ENCODE results near the gene IFT81.
"Not testable (repeated sequence)": the region's sequence is repeated elsewhere in the genome, so short reads cannot be mapped to it uniquely, and the experiment has no call there.

Gene IFT81

DNA sequence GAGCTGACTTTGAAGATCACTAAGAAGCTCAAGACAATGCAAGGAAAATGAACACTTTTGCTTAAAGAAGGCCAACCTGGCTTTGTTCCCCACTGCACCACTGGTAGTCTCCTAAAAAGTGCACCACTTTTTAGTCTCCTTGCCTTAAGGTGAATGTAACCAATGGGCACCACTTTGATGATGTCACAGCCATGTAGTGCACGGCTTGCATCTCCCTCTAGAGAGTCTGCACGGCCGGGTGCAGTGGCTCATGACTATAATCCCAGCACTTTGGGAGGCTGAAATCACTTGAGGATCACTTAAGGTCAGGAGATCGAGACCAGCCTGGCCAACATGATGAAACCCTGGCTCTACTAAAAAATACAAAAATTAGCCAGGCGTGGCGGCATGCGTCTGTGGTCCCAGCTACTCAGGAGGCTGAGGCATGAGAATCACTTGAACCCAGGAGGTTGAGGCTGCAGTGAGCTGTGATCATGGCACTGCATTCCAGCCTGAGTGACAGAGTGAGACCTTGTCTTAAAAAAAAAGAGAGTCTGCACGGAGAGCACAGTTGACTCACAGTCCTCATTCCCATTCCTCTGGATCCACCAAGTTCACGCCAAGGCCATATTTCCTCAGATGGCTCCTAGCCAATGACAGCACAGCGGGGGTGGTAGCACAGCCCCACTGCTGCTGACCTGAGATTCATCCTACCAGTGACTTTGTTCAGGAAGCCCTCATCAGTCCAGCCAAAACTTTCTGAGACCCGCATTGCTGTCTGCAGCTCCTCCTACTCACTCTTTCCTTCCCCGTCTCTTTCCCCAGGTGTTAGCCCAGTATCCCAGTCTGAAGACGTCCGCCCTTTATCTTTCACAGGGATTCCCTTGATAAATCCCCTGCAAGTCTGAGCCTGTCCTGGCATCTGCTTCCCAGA lies 16.5 kb upstream of the IFT81 start:
- DNase-seq, result no peak

DNA sequence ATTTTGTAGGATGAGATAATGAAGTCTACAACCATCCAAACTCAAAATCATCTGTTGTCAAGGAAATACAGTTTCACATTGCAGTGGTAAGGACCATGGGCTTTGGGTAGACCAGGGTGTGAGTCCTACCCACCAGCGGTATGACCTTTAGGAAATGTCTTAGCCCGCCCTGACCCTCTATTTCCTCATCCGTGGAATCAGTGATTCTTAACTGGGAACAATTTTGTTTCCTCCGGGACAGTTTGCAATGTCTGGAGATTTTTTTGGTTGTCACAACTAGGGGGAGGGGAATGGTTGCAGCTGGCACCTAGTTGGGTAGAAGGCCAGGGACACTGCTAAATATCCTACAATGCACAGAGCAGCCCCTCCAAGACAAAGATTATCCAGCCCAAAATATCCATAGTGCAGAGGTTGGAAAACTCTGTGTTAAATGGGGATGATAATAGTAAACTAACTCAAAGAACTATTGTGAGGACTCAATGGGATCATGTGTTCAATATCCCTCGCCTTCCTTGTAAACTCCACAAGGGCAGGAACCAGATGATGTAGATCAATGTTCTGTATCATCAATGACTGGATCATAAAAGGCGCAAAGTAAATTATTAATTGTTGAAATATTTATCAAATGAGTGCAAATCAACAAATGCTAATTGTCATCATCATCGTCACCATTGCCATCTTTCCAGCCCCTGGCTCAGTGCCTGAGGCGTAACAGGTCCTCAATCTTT lies 15.7 kb upstream of the IFT81 start:
- no peak for DNase-seq

- DNase-seq, result peak in 4 of 51 donors; percentile 12 to 42 (median 30)
Measured at GRCh38 chr12:110109037-110109836, 14.9 kb upstream of the IFT81 start.

DNA sequence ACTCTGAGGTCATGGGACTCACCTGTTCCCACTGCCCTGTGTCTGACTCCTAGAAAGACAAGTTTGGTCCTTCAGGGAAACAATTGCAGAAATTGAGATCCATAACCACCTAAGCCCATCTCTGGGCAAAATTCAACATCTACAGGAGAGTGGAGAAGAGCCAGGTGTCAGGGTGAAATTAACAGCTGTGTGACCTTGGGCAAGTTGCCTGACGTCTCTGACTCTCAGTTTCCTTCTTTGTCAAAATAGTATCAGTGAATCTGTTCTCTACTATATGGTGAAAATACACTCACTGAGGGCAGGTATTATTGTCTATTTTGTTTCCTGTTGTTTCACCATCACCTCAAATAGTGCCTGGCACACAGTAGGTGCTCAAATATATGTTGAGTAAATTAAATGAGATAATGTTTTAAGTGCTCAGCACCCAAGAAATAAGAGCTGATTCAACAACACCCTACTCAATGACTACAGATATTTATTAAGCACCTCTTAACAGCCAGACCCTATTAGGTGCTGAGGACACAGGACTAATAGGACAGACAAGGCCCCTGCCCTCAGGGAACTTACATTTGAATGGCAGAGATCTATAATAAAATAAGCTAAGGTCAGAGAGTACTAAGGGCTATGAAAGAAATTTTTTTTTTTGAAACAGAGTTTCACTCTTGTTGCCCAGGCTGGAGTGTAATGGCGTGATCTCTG lies 14.2 kb upstream of the IFT81 start:
- DNase-seq, result no peak

DNA sequence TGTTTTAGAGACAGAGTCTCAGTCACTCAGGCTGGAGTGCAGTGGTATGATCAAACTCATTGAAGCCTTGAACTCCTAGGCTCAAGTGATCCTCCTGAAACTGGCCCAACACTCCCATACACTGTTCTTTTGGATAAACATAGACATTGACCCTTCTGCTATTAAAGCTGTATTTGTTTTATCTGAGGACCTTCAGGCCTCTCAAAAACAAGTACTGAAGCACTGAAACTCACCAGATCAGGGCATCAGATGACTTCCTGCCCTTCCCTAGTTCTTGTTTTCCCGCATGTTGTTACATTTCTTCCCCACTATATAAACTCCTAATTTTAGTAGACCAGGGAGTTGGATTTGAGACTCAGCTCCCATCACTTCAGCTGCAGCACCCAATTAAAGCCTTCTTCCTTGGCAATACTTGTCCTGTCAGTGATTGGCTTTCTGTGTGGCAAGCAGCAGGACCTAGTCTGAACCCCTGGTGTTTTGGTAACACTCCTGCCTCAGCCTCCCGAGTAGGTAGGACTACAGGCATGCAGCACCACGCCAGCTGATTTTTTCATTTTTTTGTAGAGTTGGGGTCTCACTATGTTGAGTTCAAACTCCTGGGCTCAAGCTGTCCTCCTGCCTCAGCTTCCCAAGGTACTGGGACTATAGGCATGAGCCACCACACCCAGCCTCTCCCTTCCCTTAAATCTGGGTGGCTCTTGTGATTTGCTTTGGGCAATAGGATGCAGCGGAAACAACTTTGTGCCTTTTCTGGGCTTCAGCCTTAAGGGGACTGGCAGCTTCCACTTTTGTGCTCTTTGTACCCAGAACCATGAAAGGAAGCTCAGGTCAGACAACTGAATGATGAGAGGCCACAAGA lies 12.5 kb upstream of the IFT81 start:
- no peak for DNase-seq

GRCh38 chr12:110112335-110112660 lies 11.9 kb upstream of the IFT81 start:
- no peak for DNase-seq

DNA sequence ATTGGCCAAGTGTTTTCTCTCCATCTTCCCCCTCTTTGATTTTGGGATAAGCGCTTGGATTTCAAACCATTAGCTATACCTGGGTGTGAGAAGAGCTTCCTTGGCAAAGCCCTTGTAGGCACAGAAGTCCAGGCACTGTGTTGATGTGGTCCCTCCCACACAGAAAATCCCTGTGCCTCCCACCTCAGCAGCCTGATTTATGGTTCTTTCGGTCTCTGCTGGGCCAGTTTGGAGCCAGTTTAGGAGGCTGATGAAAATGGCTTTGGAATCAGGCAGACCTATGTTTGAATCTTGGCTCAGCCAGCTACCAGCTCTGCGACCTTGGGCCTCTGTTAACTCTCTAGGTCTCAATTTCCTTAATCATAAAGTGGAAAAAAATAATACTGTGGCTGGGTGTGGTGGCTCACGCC lies 9.6 kb upstream of the IFT81 start:
- DNase-seq, result no peak

GRCh38 chr12:110115675-110116074 lies 8.5 kb upstream of the IFT81 start:
- no peak for DNase-seq

- no peak for DNase-seq
Measured at GRCh38 chr12:110116623-110117022, 7.5 kb upstream of the IFT81 start.

DNA sequence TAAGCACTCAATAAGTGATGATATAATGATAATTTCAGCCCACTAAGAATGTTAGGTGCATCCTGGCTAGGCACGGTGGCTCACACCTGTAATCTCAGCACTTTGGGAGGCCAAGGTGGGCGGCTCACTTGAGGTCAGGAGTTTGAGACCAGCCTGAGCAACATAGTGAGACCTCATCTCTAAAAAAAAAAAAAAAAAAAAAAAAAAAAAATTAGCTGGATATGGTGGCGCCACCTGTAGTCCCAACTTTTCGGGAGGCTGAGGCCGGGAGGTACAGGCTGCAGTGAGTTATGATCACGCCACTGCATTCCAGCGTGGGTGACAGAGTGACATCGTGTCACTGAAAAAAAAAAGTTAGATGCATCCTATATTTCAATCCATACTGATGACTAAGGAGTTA lies 6.9 kb upstream of the IFT81 start:
- DNase-seq, result not testable (repeated sequence)

DNA sequence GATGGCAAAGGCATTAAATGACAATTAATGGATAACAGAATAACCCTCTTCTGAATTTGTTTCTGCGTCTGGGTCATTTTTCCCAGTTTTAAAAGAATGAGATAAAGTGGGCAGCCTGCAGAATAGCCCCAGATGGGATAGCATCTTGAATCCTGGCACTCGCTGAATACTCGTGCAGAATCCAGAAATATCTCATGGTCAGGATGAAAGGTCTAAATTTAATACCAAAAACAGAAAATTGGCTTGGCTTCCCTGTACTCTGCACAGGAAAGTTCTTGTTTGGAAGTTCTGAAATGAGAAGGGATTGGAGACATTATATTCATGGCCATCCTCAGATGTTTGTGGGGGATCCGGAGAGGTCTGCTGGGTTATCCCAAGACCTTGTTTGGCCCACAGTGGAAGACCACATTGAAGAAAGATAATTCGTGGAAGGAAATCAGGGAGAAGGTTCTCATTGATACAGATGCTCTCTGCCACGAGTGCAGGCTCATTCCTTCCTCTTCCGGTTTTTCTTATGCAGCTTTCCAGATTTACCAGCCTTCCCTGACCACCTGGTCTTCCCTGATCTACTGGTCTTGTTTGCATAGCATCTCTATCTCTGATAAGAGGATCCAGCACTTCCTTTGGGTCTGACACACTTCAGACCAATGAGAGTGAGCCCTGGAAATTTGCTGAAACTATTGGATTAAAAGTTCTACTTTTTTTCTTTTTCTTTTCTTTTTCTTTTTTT lies 6.0 kb upstream of the IFT81 start:
- DNase-seq, result no peak

DNA sequence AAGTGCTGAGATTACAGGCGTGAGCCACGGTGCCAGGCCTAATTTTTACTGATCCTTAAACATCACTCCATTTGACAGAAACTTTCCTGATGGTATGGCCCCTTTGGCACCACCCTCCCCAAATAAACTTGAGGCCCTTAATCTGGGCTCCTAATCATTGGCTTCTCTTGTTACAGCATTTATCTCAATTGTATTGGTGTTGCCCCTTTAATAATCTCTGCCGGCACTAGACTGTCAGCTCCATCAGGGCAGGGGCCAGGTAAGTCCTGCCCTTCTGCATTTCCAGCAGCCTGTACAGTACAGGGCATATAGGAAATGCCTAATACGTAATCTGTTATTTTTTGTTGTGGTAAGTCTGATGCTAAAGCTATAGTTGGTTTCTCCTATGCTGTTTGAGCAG lies 1.2 kb upstream of the IFT81 start:
- DNase-seq, result no peak

DNA sequence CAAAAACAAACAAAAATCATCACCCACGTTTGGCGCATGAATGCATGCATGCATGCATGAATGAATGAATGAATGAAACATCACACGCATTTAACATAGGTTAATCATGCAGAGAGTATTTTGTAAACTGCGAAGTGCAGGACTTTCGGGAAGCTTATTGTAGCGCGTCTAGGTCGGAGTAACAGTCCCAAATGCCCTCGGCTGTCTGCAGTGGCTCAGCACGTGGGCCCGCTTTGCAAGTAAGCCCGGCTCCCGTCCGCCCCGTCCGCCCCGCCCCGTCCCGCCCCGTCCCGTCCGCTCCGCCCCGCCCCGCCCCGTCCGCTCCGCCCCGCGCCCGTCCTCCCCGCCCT lies 263 bp upstream of the IFT81 start:
- no peak for DNase-seq

DNA sequence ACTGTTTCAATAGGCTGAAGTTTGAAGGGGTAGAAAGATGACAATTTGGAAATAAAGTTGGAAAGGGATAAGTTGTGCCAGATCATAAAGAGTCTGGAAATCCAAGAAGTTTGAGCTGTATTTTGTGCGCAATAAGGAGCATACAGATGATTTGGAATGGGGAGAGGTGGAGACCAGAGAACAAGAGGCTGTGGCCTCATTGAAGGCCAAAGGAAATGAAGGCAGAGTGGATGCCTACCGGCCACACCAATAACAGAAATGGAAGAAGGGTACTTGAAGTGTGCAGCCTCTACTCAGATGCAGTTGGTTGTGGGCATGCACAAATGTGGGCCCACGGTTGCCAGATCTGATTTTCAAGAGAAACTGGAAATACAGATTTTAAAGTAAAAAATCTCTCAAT lies 2.4 kb downstream of the IFT81 start:
- no peak for DNase-seq

GRCh38 chr12:110134691-110135411 lies 10.7 kb downstream of the IFT81 start:
- peak in 1 of 51 donors; percentile 8 for DNase-seq

DNA sequence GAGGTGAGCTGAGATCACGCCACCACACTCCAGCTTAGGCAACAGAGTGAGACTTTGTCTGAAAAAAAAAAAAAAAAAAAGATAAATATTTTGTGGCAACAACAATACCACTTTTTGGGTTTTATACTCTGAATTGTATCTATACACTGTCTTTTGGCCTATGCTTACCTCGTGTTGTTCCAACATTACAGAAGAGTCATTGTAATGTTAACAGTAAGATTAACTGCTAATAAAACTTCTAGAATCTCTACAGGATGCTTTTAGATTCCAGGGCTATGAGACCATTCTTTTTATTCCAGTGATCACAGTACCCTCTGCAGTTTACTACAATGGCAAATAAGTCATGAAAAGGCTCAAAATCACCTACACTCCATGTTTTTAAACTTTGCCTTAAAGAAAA lies 11.6 kb downstream of the IFT81 start:
- no peak for DNase-seq

- DNase-seq, result no peak
Measured at GRCh38 chr12:110137786-110138185, 13.6 kb downstream of the IFT81 start.

GRCh38 chr12:110141389-110141788 lies 17.2 kb downstream of the IFT81 start:
- no peak for DNase-seq

DNA sequence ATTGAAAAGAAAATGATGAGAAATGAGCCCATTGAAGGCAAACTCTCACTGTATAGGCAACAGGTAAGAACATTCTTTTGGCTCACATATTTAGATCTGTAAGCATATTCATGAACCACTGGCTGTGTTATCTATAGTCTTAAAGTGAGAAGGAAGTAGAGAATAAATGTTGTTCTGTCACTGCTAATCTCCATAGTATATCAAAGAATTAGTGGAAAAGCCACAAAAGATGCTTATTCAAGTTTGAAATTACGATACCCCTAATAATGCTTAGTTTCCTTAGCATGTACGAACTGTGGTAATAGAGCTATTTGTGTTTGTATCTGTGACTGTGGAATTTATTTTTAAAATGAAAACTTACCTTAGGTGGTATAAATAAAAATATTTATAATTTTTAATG lies 22.8 kb downstream of the IFT81 start:
- no peak for DNase-seq
